ENCODE data around the gene ADM5.
A peak's percentile ranks its signal among the peaks of the same experiment; 100 is the strongest.

The ADM5 gene

GRCh38 chr19:49689133-49690078 lies at the start of gene ADM5:
TSS of gene ADM5 (plus strand) at chr19:49689594. CDS start at chr19:49689838, 244 bp downstream.
- DNase-seq, result peak in 1 of 2 experiments; percentile 49

GRCh38 chr19:49640113-49640898 lies 49.1 kb upstream of the ADM5 start, which contains the start of gene RRAS:
TSS of gene RRAS (minus strand) at chr19:49640143. CDS start at chr19:49640098, 45 bp downstream.
- DNase-seq, result peak; percentile 100

- peak; percentile 99 to 100 for DNase-seq
Observed at GRCh38 chr19:49641688-49642491, 47.5 kb upstream of the ADM5 start, which contains the start of gene SCAF1. TSS of gene SCAF1 (plus strand) at chr19:49642209. CDS start at chr19:49645027, 2,818 bp downstream.

GRCh38 chr19:49642492-49643035 lies 46.8 kb upstream of the ADM5 start:
- DNase-seq, result peak in 1 of 2 experiments; percentile 53

GRCh38 chr19:49643466-49643865 lies 45.9 kb upstream of the ADM5 start:
- DNase-seq, result no peak

- no peak for DNase-seq
Observed at GRCh38 chr19:49645592-49645991, 43.8 kb upstream of the ADM5 start.

- DNase-seq, result no peak
Observed at GRCh38 chr19:49645995-49646394, 43.4 kb upstream of the ADM5 start.

- DNase-seq, result no peak
Observed at GRCh38 chr19:49646586-49646985, 42.8 kb upstream of the ADM5 start.

- no peak for DNase-seq
Observed at GRCh38 chr19:49651029-49651819, 38.2 kb upstream of the ADM5 start.

GRCh38 chr19:49651820-49652550 lies 37.4 kb upstream of the ADM5 start:
- no peak for DNase-seq

- DNase-seq, result no peak
Observed at GRCh38 chr19:49652551-49653465, 36.6 kb upstream of the ADM5 start.

- DNase-seq, result no peak
Observed at GRCh38 chr19:49653466-49653806, 36.0 kb upstream of the ADM5 start.

GRCh38 chr19:49654581-49654980 lies 34.8 kb upstream of the ADM5 start:
- DNase-seq, result no peak

GRCh38 chr19:49655570-49656455 lies 33.6 kb upstream of the ADM5 start:
- DNase-seq, result no peak

GRCh38 chr19:49656456-49657109 lies 32.8 kb upstream of the ADM5 start:
- no peak for DNase-seq

- DNase-seq, result no peak
Observed at GRCh38 chr19:49657493-49658138, 31.8 kb upstream of the ADM5 start.

- DNase-seq, result no peak
Observed at GRCh38 chr19:49658139-49658517, 31.3 kb upstream of the ADM5 start.

Data from NCI-H524 (cell line).